Gastroesophageal sphincter (tissue), 4 donors: ENCODE results near the gene RHBDD1. TPM values are rescaled to one million over a fixed set of nuclear protein-coding genes. Genes with fewer than 3 reads are reported as not detected.

Source experiments
- ATAC-seq: fragments of 150-250 bp; one replicate; pipeline ENCODE4 v1.9.1; 2016; ENCODE audit warnings: mild to moderate bottlenecking, moderate library complexity
- H3K27ac ChIP-seq, 4 donors: fragments of 200-600 bp; sonication (generic) in 3 of 4; 1 replicate in 3 of 4; 2 replicates in 1 of 4; pipeline ENCODE4 v1.5.1; 2016 to 2019
- H3K27me3 ChIP-seq: fragments of 200-600 bp; sonication (generic); one replicate; pipeline ENCODE4 v1.5.1; 2019
- H3K36me3 ChIP-seq, 2 donors: fragments of 200-600 bp; sonication (generic); one replicate each; pipeline ENCODE4 v1.5.1; 2019; ENCODE audit warnings: control low read depth in 1 of 2
- H3K4me1 ChIP-seq, 3 donors: fragments of 200-600 bp; sonication (generic); 1 replicate in 2 of 3; 2 replicates in 1 of 3; pipeline ENCODE4 v1.5.1; 2016 to 2019; ENCODE audit warnings: control low read depth in 2 of 3
- H3K4me3 ChIP-seq, 2 donors: fragments of 200-600 bp; sonication (generic); one replicate each; pipeline ENCODE4 v1.5.1; 2019; ENCODE audit warnings: mild to moderate bottlenecking in 1 of 2, moderate library complexity in 1 of 2
- H3K9me3 ChIP-seq, 3 donors: fragments of 200-600 bp; sonication (generic); one replicate each; pipeline ENCODE4 v1.5.1; 2017 to 2019; ENCODE audit warnings: control low read depth in 2 of 3
- EP300 ChIP-seq: sonication (generic); formaldehyde crosslinking; IDR thresholded peaks from one replicate; pipeline ENCODE4 v1.6.1; 2017; ENCODE audit warnings: antibody characterized with exemption, mild to moderate bottlenecking
- POLR2A ChIP-seq, 2 donors: fragments of 450-650 bp; IDR thresholded peaks; one replicate each; pipeline ENCODE4 v1.6.1; 2017; ENCODE audit warnings: antibody characterized with exemption in 2 of 2, mild to moderate bottlenecking in 2 of 2, moderate library complexity in 1 of 2
- POLR2AphosphoS5 ChIP-seq: sonication (generic); formaldehyde crosslinking; IDR thresholded peaks from one replicate; pipeline ENCODE4 v1.6.1; 2017; ENCODE audit warnings: antibody characterized with exemption
- WGBS, 2 donors: methylation state at CpG; one replicate each; pipeline ENCODE4 v1.1.5; 2018; ENCODE audit warnings: low coverage in 1 of 2; 5-methylcytosine and 5-hydroxymethylcytosine counted together
- total RNA-seq, 4 donors: library from RNA; depleted of rRNA; stranded (reverse); fragments of >200 nt; gene quantifications; one replicate each; pipeline ENCODE4 v1.1.0, GENCODE V29; 2016
- TF ChIP-seq, protein P1 (sequence below), 4 experiments: fragments of 200-600 bp in 2 of 4; fragments of 450-650 bp in 2 of 4; sonication (generic) in 1 of 4; IDR thresholded peaks; one replicate each; pipeline ENCODE4 v1.5.1; 2017 to 2019; ENCODE audit warnings: antibody characterized with exemption in 4 of 4, mild to moderate bottlenecking in 2 of 4, moderate library complexity in 2 of 4

Gene RHBDD1
- total RNA-seq, 4 donors from 2014 or later = 22.2 to 35.2 (median 24.7) TPM

DNA sequence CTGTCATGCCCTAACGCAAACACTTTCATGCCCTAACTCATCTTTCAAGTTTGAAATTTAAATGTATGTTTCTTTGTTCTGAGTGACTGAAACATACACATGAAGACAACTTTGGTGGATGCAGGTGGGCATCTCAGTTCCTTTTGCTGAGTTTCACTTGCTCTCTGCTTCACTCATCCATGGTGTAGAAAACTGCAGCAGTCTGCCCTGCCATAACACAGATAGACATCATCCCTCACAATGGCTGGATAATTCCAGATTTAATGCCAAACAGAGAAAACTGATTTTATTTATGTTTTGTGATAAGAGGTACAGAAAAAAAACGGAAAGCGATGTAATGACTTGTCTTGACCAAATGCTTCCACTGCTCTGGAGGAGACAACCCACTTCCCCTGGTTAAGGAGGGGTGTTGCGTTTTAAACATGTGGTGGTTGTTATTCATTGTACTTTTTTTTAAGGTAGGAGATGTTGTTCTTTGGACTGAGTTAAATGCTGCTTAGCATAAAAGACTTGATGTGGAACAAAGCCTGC lies 70.4 kb downstream of the RHBDD1 start:
- H3K4me3 ChIP-seq = no peak overlapping the region
- no peak overlapping the region for H3K27ac ChIP-seq
- H3K9me3 ChIP-seq = no peaks in the 10 kb centered on the region
- no peaks in the 10 kb centered on the region for H3K27me3 ChIP-seq
- peaks cover 0 to 17% (median 0%) of the 10 kb centered on the region in 3 donors for H3K4me1 ChIP-seq
- peaks cover 0 to 9% of the 10 kb centered on the region in 2 donors for H3K36me3 ChIP-seq
- TF ChIP-seq POLR2A (IDR thresholded peaks at IDR 0.05) (no peak), EP300 (no peak), POLR2AphosphoS5 (no peak)
- TF ChIP-seq, protein P1, sequence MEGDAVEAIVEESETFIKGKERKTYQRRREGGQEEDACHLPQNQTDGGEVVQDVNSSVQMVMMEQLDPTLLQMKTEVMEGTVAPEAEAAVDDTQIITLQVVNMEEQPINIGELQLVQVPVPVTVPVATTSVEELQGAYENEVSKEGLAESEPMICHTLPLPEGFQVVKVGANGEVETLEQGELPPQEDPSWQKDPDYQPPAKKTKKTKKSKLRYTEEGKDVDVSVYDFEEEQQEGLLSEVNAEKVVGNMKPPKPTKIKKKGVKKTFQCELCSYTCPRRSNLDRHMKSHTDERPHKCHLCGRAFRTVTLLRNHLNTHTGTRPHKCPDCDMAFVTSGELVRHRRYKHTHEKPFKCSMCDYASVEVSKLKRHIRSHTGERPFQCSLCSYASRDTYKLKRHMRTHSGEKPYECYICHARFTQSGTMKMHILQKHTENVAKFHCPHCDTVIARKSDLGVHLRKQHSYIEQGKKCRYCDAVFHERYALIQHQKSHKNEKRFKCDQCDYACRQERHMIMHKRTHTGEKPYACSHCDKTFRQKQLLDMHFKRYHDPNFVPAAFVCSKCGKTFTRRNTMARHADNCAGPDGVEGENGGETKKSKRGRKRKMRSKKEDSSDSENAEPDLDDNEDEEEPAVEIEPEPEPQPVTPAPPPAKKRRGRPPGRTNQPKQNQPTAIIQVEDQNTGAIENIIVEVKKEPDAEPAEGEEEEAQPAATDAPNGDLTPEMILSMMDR (IDR thresholded peaks at IDR 0.05) = no peak
- WGBS, 2 donors = 89 to 91% methylated on average over 4 of the region's 4 CpGs
- ATAC-seq = no peak

DNA sequence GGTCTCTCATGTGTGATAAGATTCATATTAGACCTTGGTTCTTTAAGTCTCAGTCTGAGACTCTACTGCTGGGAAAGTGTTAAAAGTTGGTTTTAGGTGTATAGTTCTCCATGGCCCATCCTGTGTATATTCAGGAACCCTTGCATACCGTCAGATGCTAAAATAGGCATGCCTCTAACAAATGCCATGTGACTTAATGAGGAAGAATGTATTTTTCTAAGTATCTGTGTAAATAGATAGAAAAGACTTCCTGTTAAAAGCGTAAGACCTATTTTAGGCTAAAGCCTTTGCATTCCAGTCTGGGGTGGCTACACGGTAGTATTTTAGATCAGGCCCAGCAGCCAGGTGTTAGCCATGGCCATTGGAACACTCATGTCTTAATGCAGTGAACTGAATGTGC lies 73.3 kb downstream of the RHBDD1 start:
- WGBS, 2 donors = 55 to 65% methylated on average over 3 of the region's 3 CpGs
- Histone ChIP-seq H3K4me3 (no peak overlapping the region), H3K9me3 (no peaks in the 10 kb centered on the region), H3K27me3 (no peaks in the 10 kb centered on the region), H3K36me3 (peaks cover 0 to 5% of the 10 kb centered on the region in 2 donors), H3K4me1 (peaks cover 0 to 17% (median 0%) of the 10 kb centered on the region in 3 donors), H3K27ac (peak overlapping the region in 2 of 4 donors; percentile 21 to 28)
- ATAC-seq = no peak
- TF ChIP-seq POLR2A (IDR thresholded peaks at IDR 0.05) (no peak), POLR2AphosphoS5 (no peak), EP300 (no peak)
- TF ChIP-seq, protein P1 (IDR thresholded peaks at IDR 0.05) = no peak

DNA sequence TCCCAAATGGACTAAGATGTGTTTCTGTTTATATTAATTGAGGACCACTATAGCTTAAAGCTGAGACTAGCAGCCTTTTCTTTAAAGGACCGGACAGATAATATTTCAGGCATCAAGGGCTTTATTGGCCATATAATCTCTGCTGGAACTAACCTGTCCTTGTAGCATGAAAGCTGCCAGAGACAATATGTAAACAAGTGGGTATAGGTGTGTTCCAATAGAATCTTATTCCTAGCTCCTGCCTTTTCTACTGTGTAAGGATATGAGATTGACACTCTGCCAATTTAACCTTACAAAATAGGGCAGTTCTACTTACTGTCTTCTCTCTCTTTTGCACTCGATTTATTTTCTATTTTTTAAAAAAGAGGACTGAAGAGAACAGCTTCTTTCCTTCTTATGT lies 74.0 kb downstream of the RHBDD1 start:
- H3K36me3 ChIP-seq = peaks cover 0 to 3% of the 10 kb centered on the region in 2 donors

DNA sequence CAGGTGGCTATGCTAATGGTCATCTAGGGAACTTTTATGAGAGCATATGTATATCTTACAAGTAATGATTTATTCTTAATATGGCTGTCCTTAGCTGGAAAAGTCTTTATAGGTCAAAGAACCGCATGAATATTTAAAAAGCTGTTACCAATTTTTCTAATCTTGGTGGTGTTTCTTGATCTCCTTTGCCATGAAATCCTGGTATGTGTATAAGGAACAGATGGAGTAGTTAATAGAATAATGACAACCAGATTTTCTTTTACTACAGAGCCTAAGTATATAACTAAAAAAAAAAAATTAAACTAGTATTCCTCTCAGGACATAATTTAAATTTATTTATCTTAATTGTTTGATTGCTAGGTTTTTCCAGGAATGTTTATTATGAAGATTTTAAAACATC lies 74.5 kb downstream of the RHBDD1 start:
- Histone ChIP-seq H3K9me3 (no peaks in the 10 kb centered on the region), H3K4me3 (no peak overlapping the region), H3K27me3 (no peaks in the 10 kb centered on the region), H3K4me1 (peaks cover 0 to 17% (median 0%) of the 10 kb centered on the region in 3 donors), H3K27ac (no peak overlapping the region), H3K36me3 (peaks cover 0 to 8% of the 10 kb centered on the region in 2 donors)
- WGBS, 2 donors = 33 to 61% methylated on average over 1 of the region's 1 CpG
- TF ChIP-seq POLR2A (IDR thresholded peaks at IDR 0.05) (no peak), EP300 (no peak), POLR2AphosphoS5 (no peak)
- TF ChIP-seq, protein P1 (IDR thresholded peaks at IDR 0.05) = no peak
- no peak for ATAC-seq

More for the DNA sequence above, 74.0 kb downstream of the RHBDD1 start:
- no peaks in the 10 kb centered on the region for H3K27me3 ChIP-seq
- no peak overlapping the region for H3K4me3 ChIP-seq
- no peak for ATAC-seq
- no peak overlapping the region for H3K27ac ChIP-seq
- H3K4me1 ChIP-seq = peaks cover 0 to 17% (median 0%) of the 10 kb centered on the region in 3 donors
- WGBS, 2 donors = 86 to 91% methylated on average over 2 of the region's 2 CpGs
- no peaks in the 10 kb centered on the region for H3K9me3 ChIP-seq
- TF ChIP-seq POLR2A (IDR thresholded peaks at IDR 0.05) = no peak
- no peak for TF ChIP-seq POLR2AphosphoS5
- TF ChIP-seq, protein P1 (IDR thresholded peaks at IDR 0.05) = no peak
- no peak for TF ChIP-seq EP300

DNA sequence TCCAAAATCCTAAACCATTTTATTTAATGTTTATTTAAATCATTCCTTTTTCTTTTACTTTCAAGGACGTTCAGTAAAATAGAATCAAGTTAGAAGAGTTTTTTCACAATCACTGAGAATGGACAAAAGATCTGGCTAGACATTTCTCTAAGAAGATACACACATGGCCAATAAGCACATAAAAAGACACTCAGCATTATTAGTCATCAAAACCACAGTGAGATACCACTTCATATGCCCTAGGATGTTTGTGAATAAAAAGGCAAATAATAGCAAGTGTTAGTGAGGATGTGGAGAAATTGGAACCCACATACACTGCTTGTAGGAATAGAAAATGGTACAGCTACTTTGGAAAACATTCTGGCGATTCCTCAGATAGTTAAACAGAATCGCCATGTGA lies 76.1 kb downstream of the RHBDD1 start:
- TF ChIP-seq POLR2A (IDR thresholded peaks at IDR 0.05) = no peak
- no peak for TF ChIP-seq EP300
- TF ChIP-seq, protein P1 (IDR thresholded peaks at IDR 0.05) = no peak
- TF ChIP-seq POLR2AphosphoS5 = no peak
- no peak for ATAC-seq
- no peak overlapping the region for H3K27ac ChIP-seq
- 89 to 94% methylated on average over 2 to 3 of the region's 3 CpGs for WGBS, 2 donors
- no peaks in the 10 kb centered on the region for H3K27me3 ChIP-seq
- no peak overlapping the region for H3K4me3 ChIP-seq
- H3K9me3 ChIP-seq = no peaks in the 10 kb centered on the region
- H3K36me3 ChIP-seq = peaks cover 0 to 8% of the 10 kb centered on the region in 2 donors
- H3K4me1 ChIP-seq = peaks cover 0 to 17% (median 0%) of the 10 kb centered on the region in 3 donors
